Thyroid gland (tissue), 4 donors: ENCODE data around the gene TMEM119. TPM values are rescaled to one million over a fixed set of nuclear protein-coding genes. Genes with fewer than 3 reads are reported as not detected.

Experiments used
- DNase-seq, 2 donors: peaks; one replicate each; pipeline ENCODE4 v3.0.0-alpha.2; 2019
- H3K27ac ChIP-seq, 3 donors: fragments of 200-600 bp; sonication (generic); 1 replicate in 2 of 3; 2 replicates in 1 of 3; pipeline ENCODE4 v1.5.1; 2016 to 2019; ENCODE audit warnings: mild to moderate bottlenecking in 1 of 3, moderate library complexity in 1 of 3
- H3K27me3 ChIP-seq: fragments of 200-600 bp; sonication (generic); one replicate; pipeline ENCODE4 v1.5.1; 2019
- H3K36me3 ChIP-seq, 2 donors: fragments of 200-600 bp; sonication (generic); one replicate each; pipeline ENCODE4 v1.5.1; 2016 to 2019
- H3K4me1 ChIP-seq, 2 donors: fragments of 200-600 bp; sonication (generic); one replicate each; pipeline ENCODE4 v1.5.1; 2017 to 2019
- H3K4me3 ChIP-seq, 3 donors: fragments of 200-600 bp; sonication (generic); replicated peaks in 1 of 3; 1 replicate in 2 of 3; 2 replicates in 1 of 3; pipeline ENCODE4 v1.5.1; 2016; ENCODE audit warnings: mild to moderate bottlenecking in 1 of 3
- H3K9me3 ChIP-seq: fragments of 200-600 bp; sonication (generic); one replicate; pipeline ENCODE4 v1.5.1; 2017
- POLR2A ChIP-seq, 2 donors: fragments of 450-650 bp; IDR thresholded peaks; one replicate each; pipeline ENCODE4 v1.6.1; 2017; ENCODE audit warnings: antibody characterized with exemption in 2 of 2, mild to moderate bottlenecking in 2 of 2, moderate library complexity in 1 of 2
- WGBS, 2 donors: methylation state at CpG; one replicate each; pipeline ENCODE4 v1.1.5; 2017; 5-methylcytosine and 5-hydroxymethylcytosine counted together
- intact Hi-C: fragments of 100-400 bp; cut with DNase I; formaldehyde crosslinking; loops from one replicate; pipeline ENCODE4 v1.15.1; 2023
- total RNA-seq, 4 donors: library from RNA; depleted of rRNA; stranded (reverse); fragments of >200 nt; gene quantifications; one replicate each; pipeline ENCODE4 v1.2.3, GENCODE V29; 2016
- TF ChIP-seq, protein P1 (sequence below), 6 experiments: fragments of 200-600 bp in 3 of 6; fragments of 450-650 bp in 3 of 6; sonication (generic) in 3 of 6; IDR thresholded peaks; one replicate each; pipeline ENCODE4 v1.5.1; 2016 to 2019; ENCODE audit warnings: antibody characterized with exemption in 6 of 6, mild to moderate bottlenecking in 2 of 6, inconsistent platforms in 1 of 6, moderate library complexity in 1 of 6

TMEM119 gene
- total RNA-seq, 4 donors from 2014 or later, result 6.9 to 21.6 (median 15.3) TPM

DNA sequence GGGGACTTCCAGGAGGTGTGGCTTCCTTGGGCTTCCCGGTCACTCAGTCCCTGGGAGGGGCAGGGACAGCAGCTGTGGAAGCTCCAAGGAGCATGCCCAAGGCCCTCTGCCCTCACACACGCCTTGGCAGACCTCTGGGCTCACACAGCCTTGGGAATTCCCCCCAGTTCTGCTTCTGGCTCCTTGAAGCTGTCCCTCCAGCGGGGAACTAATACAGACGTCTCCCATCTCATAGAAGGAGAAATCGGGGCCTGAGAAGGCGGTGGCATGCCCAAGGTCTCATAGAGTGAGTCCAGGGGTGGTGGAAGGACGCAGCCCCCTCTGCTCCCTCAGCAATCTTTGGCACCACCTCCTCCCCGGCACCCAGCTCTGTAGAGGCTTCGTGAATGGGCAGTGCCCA lies 15.7 kb upstream of the TMEM119 start:
- H3K27ac ChIP-seq, result no peak overlapping the region
- peaks cover 4 to 7% of the 10 kb centered on the region in 2 donors for H3K4me1 ChIP-seq
- H3K27me3 ChIP-seq, result no peaks in the 10 kb centered on the region
- DNase-seq, result no peak
- no peak for TF ChIP-seq POLR2A (IDR thresholded peaks at IDR 0.05)
- TF ChIP-seq, protein P1, sequence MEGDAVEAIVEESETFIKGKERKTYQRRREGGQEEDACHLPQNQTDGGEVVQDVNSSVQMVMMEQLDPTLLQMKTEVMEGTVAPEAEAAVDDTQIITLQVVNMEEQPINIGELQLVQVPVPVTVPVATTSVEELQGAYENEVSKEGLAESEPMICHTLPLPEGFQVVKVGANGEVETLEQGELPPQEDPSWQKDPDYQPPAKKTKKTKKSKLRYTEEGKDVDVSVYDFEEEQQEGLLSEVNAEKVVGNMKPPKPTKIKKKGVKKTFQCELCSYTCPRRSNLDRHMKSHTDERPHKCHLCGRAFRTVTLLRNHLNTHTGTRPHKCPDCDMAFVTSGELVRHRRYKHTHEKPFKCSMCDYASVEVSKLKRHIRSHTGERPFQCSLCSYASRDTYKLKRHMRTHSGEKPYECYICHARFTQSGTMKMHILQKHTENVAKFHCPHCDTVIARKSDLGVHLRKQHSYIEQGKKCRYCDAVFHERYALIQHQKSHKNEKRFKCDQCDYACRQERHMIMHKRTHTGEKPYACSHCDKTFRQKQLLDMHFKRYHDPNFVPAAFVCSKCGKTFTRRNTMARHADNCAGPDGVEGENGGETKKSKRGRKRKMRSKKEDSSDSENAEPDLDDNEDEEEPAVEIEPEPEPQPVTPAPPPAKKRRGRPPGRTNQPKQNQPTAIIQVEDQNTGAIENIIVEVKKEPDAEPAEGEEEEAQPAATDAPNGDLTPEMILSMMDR (IDR thresholded peaks at IDR 0.05), result no peak
- intact Hi-C loops, result no loop called here
- WGBS, 2 donors, result 45 to 75% methylated on average over 6 to 8 of the region's 9 CpGs
- H3K36me3 ChIP-seq, result no peaks in the 10 kb centered on the region
- H3K9me3 ChIP-seq, result no peaks in the 10 kb centered on the region
- no peak overlapping the region for H3K4me3 ChIP-seq

- Histone ChIP-seq H3K27me3 (no peaks in the 10 kb centered on the region), H3K36me3 (no peaks in the 10 kb centered on the region), H3K4me1 (peaks cover 0 to under 1% of the 10 kb centered on the region in 2 donors), H3K9me3 (no peaks in the 10 kb centered on the region), H3K4me3 (no peak overlapping the region), H3K27ac (no peak overlapping the region)
- TF ChIP-seq, protein P1 (IDR thresholded peaks at IDR 0.05), result no peak
- no peak for TF ChIP-seq POLR2A (IDR thresholded peaks at IDR 0.05)
- intact Hi-C loops, result no loop called here
- 82 to 86% methylated on average over 8 of the region's 8 CpGs for WGBS, 2 donors
- DNase-seq, result no peak
Measured at GRCh38 chr12:108612788-108613282, 15.0 kb upstream of the TMEM119 start.

- no peak for DNase-seq
- no peaks in the 10 kb centered on the region for H3K27me3 ChIP-seq
- TF ChIP-seq POLR2A (IDR thresholded peaks at IDR 0.05), result no peak
- TF ChIP-seq, protein P1 (IDR thresholded peaks at IDR 0.05), result peak in 1 of 6 experiments; percentile 15
- intact Hi-C loops, result no loop called here
- WGBS, 2 donors, result 56 to 70% methylated on average over 5 of the region's 5 CpGs
- H3K36me3 ChIP-seq, result no peaks in the 10 kb centered on the region
- no peak overlapping the region for H3K4me3 ChIP-seq
- H3K4me1 ChIP-seq, result no peaks in the 10 kb centered on the region
- H3K9me3 ChIP-seq, result no peaks in the 10 kb centered on the region
- no peak overlapping the region for H3K27ac ChIP-seq
Measured at GRCh38 chr12:108611884-108612415, 14.1 kb upstream of the TMEM119 start.

DNA sequence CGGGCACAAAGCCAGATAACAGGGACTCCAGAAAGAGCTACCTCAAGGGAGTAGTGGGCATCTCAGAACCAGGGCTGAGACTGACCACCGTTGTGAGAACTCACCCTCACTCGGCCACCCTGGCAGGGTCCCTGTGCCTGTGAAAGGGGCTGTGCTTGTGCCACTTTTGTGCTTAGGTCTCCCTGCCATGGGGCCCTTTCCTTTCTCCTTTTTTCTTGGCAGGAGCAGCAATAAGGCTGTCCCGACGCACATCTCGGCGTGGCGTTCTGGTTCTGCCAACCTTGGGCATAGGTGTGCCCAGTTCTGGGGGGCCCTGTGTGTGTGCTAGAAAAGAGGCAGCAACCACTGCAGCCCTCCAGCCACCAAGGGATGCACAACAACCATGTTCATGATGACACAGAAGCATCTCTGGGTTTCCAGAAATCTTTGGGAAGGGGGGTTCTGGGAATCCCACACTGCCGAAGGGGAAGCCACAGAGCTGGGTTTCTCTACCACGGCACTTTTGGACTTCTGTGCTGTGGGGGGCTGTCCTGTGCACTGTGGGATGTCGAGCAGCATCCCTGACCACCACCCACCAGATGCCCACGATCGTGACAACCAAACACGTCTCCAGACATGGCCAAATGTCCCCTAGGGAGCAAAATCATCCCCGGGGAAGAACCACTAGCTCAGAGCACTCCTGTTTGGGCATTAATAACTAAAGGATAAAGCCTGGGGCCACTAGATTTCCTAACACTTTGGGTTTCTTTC lies 13.1 kb upstream of the TMEM119 start:
- intact Hi-C loops, result no loop called here
- WGBS, 2 donors, result 85% methylated on average over 8 to 14 of the region's 15 CpGs

More for the DNA sequence above, 13.1 kb upstream of the TMEM119 start:
- H3K27ac ChIP-seq, result no peak overlapping the region
- TF ChIP-seq, protein P1 (IDR thresholded peaks at IDR 0.05), result no peak
- TF ChIP-seq POLR2A (IDR thresholded peaks at IDR 0.05), result no peak
- no peak overlapping the region for H3K4me3 ChIP-seq
- no peaks in the 10 kb centered on the region for H3K36me3 ChIP-seq
- H3K9me3 ChIP-seq, result no peaks in the 10 kb centered on the region
- no peak for DNase-seq
- no peaks in the 10 kb centered on the region for H3K27me3 ChIP-seq
- no peaks in the 10 kb centered on the region for H3K4me1 ChIP-seq
